ENCODE measurements around the gene SLMAP.

SLMAP gene

DNA sequence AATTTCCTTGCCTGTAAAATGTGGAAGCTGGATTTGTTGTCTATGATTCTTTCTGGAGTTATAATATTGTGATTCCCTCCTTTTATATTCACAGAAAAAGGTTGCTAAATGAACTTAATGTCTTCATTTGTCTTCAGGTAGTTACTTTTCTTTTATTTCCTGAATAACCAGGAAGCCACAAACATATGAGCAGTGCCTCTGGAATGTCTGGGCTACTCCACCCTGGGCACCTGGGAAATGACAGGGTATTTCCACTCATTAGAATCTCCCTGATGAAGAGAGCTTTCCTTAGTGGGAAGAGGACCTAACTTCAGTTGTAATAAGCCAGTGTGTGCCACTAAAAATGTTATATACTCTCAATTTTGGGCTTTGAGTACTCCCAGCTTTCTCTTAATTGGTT, 3.8 kb upstream of the SLMAP start:
- H3K27ac ChIP-seq (ENCODE audit: low read depth, low read length) = no peak overlapping the region; the same call in 1 of the 2 replicates
- H3K9ac ChIP-seq (ENCODE audit: low read depth, low read length) = 0 out of 2 replicates have a peak overlapping the region, but pooled peaks have one; percentile 9
- H3K4me1 ChIP-seq (ENCODE audit: insufficient read depth, low read length) = peaks cover 5% of the 10 kb centered on the region; the same call in 1 of the 2 replicates
- no peaks in the 10 kb centered on the region for H3K27me3 ChIP-seq (ENCODE audit: insufficient read depth, low read length)
- H3K9me3 ChIP-seq (ENCODE audit: insufficient read depth, low read depth, low read length) = no peaks in the 10 kb centered on the region
- H3K36me3 ChIP-seq (ENCODE audit: insufficient read depth, low read length) = no peaks in the 10 kb centered on the region
- H3K4me3 ChIP-seq (ENCODE audit: low read length) = no peak overlapping the region

DNA sequence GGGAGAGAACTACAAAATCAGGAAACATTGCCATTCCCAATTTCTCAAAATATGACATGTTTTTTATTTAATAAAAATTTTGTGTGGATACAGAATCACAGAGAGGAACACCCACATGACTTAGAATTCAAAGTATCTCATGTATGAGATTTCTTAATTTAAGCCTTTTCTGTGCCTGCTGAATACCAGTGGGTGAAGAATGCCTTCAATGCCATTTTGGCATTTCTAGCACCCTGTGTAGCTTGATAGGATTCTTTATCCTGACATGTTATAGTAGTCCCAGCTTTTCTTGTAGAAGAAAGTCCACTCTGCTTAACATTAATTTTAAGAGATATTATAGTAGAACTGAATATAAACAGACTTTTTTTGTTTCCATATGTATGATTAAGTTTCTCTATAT, 3.1 kb upstream of the SLMAP start:
- no peak overlapping the region for H3K4me3 ChIP-seq (ENCODE audit: low read length)
- H3K4me1 ChIP-seq (ENCODE audit: insufficient read depth, low read length) = peaks cover 5% of the 10 kb centered on the region; the same call in 1 of the 2 replicates
- H3K27me3 ChIP-seq (ENCODE audit: insufficient read depth, low read length) = no peaks in the 10 kb centered on the region
- H3K27ac ChIP-seq (ENCODE audit: low read depth, low read length) = no peak overlapping the region
- H3K36me3 ChIP-seq (ENCODE audit: insufficient read depth, low read length) = no peaks in the 10 kb centered on the region
- no peak overlapping the region for H3K9ac ChIP-seq (ENCODE audit: low read depth, low read length)
- no peaks in the 10 kb centered on the region for H3K9me3 ChIP-seq (ENCODE audit: insufficient read depth, low read depth, low read length)

DNA sequence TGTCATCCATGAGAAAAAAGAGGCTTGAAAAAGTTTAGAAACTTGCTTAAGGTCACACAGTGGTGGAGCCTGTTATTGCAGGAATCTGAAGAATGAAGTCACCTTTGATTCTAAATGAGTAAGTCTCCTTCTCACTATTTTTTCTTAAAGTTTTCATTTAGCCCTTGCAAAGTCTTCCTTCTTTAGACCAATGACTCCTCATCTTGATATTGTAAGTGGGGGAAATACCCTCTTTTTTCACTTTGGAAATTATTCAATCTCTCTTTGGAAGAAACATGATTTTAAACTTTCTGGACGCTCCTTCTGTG, 787 bp upstream of the SLMAP start:
- Histone ChIP-seq H3K27me3 (ENCODE audit: insufficient read depth, low read length) (no peaks in the 10 kb centered on the region), H3K36me3 (ENCODE audit: insufficient read depth, low read length) (peaks cover 13% of the 10 kb centered on the region), H3K9ac (ENCODE audit: low read depth, low read length) (peak overlapping the region; percentile 90), H3K27ac (ENCODE audit: low read depth, low read length) (peak overlapping the region; percentile 78), H3K4me1 (ENCODE audit: insufficient read depth, low read length) (peaks cover 16% of the 10 kb centered on the region), H3K4me3 (ENCODE audit: low read length) (peak overlapping the region; percentile 76), H3K9me3 (ENCODE audit: insufficient read depth, low read depth, low read length) (no peaks in the 10 kb centered on the region)
- 21% methylated on average over 1 of the region's 1 CpG for WGBS

DNA sequence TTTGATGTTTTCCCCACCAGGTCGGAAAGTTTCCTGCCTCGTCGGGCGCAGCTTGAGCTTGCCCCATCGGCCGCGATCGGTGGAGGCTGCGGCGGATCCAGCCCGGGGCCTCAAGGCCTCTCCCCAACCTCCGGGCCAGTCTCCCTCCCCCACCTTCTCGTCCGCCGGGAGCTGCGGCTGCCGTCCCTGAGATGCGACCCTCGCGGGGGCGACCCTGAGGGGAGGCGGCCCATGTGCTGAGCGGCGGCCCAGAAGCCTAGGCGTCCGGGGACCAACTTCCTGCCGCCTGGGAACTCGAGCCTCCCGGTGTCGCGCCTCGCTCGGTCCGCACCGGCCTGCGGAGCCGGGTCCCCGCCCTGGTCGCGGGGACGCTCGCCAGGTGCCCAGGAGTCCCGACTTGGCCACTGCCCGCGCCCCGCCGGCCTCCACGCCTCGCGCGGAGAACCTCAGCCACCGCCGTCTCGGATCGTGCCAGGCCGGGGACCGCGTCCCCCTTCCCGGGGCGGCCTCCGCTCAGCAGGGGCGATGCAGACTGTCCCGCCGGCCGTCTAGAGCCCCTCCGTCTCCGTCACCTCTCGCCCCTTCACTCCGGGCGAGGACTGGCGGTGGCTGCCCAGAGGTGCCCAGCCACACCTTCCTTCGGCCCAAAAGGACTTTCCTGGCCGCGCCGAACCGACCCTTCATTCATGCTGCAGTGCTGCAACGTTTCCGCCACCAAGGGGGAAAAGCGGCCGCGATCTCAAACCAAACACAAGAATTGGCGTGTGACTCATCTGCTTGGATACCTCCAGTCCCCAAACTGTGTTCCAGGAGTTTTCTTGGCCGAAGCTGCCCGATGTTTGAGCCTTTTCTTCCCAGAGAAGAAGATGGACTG, 656 bp downstream of the SLMAP start:
- no peaks in the 10 kb centered on the region for H3K9me3 ChIP-seq (ENCODE audit: insufficient read depth, low read depth, low read length)
- peak overlapping the region; percentile 90 for H3K9ac ChIP-seq (ENCODE audit: low read depth, low read length)
- H3K27ac ChIP-seq (ENCODE audit: low read depth, low read length) = peak overlapping the region; percentile 78
- H3K4me3 ChIP-seq (ENCODE audit: low read length) = peak overlapping the region; percentile 76
- WGBS = under 1% methylated on average over 84 of the region's 84 CpGs
- H3K27me3 ChIP-seq (ENCODE audit: insufficient read depth, low read length) = no peaks in the 10 kb centered on the region
- peaks cover 18% of the 10 kb centered on the region for H3K36me3 ChIP-seq (ENCODE audit: insufficient read depth, low read length)
- peaks cover 16% of the 10 kb centered on the region for H3K4me1 ChIP-seq (ENCODE audit: insufficient read depth, low read length)

DNA sequence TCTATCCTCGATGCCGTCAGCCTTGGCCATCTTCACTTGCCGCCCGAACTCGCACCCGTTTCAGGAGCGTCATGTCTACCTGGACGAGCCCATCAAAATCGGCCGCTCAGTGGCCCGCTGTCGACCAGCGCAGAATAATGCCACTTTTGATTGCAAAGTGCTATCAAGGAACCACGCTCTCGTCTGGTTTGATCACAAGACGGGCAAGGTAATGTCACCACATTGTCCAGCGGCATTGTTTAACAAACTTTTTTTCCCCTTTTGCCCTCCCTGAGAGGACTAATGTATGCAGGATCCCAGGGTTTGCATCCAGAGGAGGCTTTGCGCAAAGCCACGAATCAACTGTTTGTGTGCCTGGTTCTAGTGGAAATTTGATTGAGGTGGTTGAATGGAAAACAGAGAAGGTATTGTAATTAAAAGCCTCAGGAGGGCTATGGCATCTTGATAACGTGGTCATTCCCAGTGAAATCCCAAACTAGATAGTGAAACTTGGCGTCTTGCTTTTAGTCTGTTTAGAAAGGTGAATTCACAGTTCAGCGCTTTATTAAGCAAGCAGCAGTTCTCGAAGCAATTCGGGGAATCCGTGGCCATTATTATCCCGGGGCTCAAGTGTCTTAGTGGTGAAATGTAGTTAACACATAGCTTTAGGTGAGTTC, 1.7 kb downstream of the SLMAP start:
- Histone ChIP-seq H3K9ac (ENCODE audit: low read depth, low read length) (peak overlapping the region; percentile 90), H3K27ac (ENCODE audit: low read depth, low read length) (no peak overlapping the region), H3K36me3 (ENCODE audit: insufficient read depth, low read length) (peaks cover 18% of the 10 kb centered on the region), H3K4me1 (ENCODE audit: insufficient read depth, low read length) (peaks cover 11% of the 10 kb centered on the region), H3K4me3 (ENCODE audit: low read length) (peak overlapping the region; percentile 76), H3K27me3 (ENCODE audit: insufficient read depth, low read length) (no peaks in the 10 kb centered on the region), H3K9me3 (ENCODE audit: insufficient read depth, low read depth, low read length) (no peaks in the 10 kb centered on the region)
- 7% methylated on average over 26 of the region's 26 CpGs for WGBS

DNA sequence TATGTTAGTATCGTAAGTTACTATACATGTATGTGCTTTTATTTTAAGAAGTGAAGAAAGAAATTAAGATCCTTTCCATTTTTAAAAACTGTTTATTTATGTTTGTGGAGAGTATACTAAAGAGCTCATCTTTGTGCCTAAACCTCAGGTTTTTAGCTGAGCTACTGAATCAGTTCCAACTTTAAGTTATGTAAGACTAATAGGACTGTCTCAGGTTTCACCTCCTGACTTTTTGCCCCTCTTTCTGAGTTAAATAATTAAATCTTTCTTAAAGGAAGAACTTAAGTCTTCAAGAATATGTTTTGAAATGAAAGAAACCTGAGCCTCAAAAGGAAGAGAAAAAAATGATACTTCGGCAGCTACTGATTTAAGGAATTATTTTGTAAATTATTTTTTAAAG, 2.6 kb downstream of the SLMAP start:
- Histone ChIP-seq H3K27ac (ENCODE audit: low read depth, low read length) (no peak overlapping the region), H3K27me3 (ENCODE audit: insufficient read depth, low read length) (no peaks in the 10 kb centered on the region), H3K4me1 (ENCODE audit: insufficient read depth, low read length) (peaks cover 11% of the 10 kb centered on the region), H3K9me3 (ENCODE audit: insufficient read depth, low read depth, low read length) (no peaks in the 10 kb centered on the region), H3K9ac (ENCODE audit: low read depth, low read length) (no peak overlapping the region), H3K36me3 (ENCODE audit: insufficient read depth, low read length) (peaks cover 18% of the 10 kb centered on the region), H3K4me3 (ENCODE audit: low read length) (peak overlapping the region; percentile 76)
- WGBS = 96% methylated on average over 2 of the region's 2 CpGs

DNA sequence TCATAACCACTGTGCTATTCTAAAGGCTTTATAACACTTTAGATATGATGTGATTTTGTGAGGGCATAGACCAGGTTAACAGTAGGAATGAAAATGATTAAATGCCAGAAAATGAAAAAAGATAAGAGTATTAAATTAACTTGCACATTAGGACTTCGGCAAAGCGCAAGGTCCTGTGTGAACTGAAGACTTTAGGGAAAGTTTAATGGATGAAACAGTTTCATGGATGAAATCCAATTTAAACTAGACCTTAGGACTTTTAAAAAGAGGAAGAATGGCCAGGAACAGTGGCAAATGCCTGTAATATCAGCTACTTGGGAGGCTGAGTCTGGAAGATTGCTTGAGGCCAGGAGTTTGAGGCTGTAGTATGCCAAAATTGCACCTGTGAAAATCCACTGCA, 8.7 kb downstream of the SLMAP start:
- no peaks in the 10 kb centered on the region for H3K27me3 ChIP-seq (ENCODE audit: insufficient read depth, low read length)
- H3K4me3 ChIP-seq (ENCODE audit: low read length) = no peak overlapping the region
- H3K4me1 ChIP-seq (ENCODE audit: insufficient read depth, low read length) = 0 out of 2 replicates have a peak, but pooled peaks cover under 1% of the 10 kb centered on the region
- 92% methylated on average over 2 of the region's 2 CpGs for WGBS
- no peaks in the 10 kb centered on the region for H3K9me3 ChIP-seq (ENCODE audit: insufficient read depth, low read depth, low read length)
- H3K27ac ChIP-seq (ENCODE audit: low read depth, low read length) = no peak overlapping the region
- H3K36me3 ChIP-seq (ENCODE audit: insufficient read depth, low read length) = peaks cover 19% of the 10 kb centered on the region
- no peak overlapping the region for H3K9ac ChIP-seq (ENCODE audit: low read depth, low read length)

DNA sequence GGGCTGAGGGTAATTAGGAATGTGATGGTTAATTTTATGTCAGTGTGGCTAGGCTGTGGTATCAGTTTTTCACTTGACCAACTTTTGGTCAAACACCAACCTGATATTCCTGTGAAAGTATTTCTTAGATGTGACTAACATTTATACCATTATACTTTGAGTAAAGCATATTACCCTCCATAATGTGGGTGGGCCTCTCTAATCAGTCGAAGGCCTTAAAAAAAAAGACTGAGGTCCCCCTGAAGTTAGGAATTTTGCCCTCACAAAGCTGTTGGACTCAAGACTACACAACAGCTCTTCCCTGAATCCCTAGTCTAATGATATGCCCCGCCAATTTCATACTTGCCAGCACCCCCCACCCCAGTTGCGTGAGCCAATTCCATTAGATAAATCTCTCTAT, 12.5 kb downstream of the SLMAP start:
- Histone ChIP-seq H3K4me3 (ENCODE audit: low read length) (no peak overlapping the region), H3K9ac (ENCODE audit: low read depth, low read length) (no peak overlapping the region), H3K4me1 (ENCODE audit: insufficient read depth, low read length) (peaks cover 11% of the 10 kb centered on the region), H3K36me3 (ENCODE audit: insufficient read depth, low read length) (peaks cover 8% of the 10 kb centered on the region), H3K9me3 (ENCODE audit: insufficient read depth, low read depth, low read length) (no peaks in the 10 kb centered on the region), H3K27me3 (ENCODE audit: insufficient read depth, low read length) (no peaks in the 10 kb centered on the region), H3K27ac (ENCODE audit: low read depth, low read length) (no peak overlapping the region)
- WGBS = 97% methylated on average over 3 of the region's 3 CpGs

DNA sequence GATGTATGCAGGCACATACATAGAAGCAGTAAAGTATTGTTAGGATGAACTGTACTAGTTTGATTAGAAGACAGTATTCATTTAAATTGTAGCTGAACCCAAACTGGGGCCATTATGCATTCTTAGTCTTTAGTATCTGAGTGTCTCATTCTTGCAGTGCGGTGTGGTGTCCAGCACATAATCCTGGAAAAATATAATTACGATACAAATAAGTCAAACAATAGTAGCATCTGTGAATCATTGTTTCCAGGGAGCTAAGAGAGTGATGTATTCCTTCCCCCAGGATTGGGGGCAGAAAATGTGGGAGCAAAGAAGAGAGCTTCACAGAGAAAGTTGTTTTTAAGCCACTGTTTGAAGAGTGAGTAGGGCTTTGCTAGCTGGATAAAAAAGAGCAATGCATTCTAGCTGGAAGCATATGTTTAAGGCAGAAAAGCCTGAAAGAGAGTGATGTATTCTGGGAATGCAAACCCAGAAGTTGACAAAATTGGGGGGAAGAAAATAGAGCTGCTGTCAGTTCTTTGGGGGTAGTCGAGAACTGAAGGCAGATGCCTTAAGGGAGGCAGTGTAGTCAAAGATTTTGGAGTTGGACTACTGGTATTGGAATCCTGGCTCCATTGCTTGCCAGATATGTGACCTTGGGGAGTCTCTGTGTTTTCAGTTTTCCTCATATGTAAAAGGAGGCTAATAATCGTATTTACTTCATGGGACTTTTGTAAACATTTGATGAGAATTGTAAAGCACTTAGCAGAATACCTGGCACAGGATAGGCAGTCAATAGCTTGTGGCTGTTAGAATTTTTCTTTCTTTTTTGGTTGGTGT, 14.1 kb downstream of the SLMAP start:
- H3K4me3 ChIP-seq (ENCODE audit: low read length) = no peak overlapping the region
- H3K9me3 ChIP-seq (ENCODE audit: insufficient read depth, low read depth, low read length) = no peaks in the 10 kb centered on the region
- 0 out of 2 replicates have a peak, but pooled peaks cover 4% of the 10 kb centered on the region for H3K36me3 ChIP-seq (ENCODE audit: insufficient read depth, low read length)
- no peaks in the 10 kb centered on the region for H3K27me3 ChIP-seq (ENCODE audit: insufficient read depth, low read length)
- 92% methylated on average over 4 of the region's 4 CpGs for WGBS
- H3K4me1 ChIP-seq (ENCODE audit: insufficient read depth, low read length) = peaks cover 11% of the 10 kb centered on the region
- H3K27ac ChIP-seq (ENCODE audit: low read depth, low read length) = no peak overlapping the region
- no peak overlapping the region for H3K9ac ChIP-seq (ENCODE audit: low read depth, low read length)

DNA sequence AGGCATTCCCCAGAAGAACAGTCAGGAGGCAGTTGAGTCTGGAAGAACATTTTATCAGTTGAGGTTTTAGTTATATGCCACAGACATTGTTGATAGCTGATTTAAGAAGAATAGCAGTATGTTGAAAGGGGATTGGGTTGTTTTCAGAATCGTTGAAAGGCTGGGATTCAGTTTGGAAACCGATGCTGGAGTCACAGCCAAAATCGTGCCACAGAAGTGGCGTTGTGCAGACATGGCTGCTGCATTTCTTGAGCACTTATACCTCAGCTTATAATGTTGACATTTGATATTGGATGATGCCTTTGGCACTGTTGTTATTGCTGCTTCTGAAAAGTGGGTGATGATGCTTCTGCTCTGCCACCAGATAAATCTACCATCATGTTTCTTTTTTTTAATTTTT, 16.1 kb downstream of the SLMAP start:
- no peaks in the 10 kb centered on the region for H3K9me3 ChIP-seq (ENCODE audit: insufficient read depth, low read depth, low read length)
- no peaks in the 10 kb centered on the region for H3K27me3 ChIP-seq (ENCODE audit: insufficient read depth, low read length)
- H3K4me1 ChIP-seq (ENCODE audit: insufficient read depth, low read length) = peaks cover 11% of the 10 kb centered on the region
- no peak overlapping the region for H3K27ac ChIP-seq (ENCODE audit: low read depth, low read length)
- H3K4me3 ChIP-seq (ENCODE audit: low read length) = no peak overlapping the region
- WGBS = 98% methylated on average over 4 of the region's 4 CpGs
- no peaks in the 10 kb centered on the region for H3K36me3 ChIP-seq (ENCODE audit: insufficient read depth, low read length)
- no peak overlapping the region for H3K9ac ChIP-seq (ENCODE audit: low read depth, low read length)

DNA sequence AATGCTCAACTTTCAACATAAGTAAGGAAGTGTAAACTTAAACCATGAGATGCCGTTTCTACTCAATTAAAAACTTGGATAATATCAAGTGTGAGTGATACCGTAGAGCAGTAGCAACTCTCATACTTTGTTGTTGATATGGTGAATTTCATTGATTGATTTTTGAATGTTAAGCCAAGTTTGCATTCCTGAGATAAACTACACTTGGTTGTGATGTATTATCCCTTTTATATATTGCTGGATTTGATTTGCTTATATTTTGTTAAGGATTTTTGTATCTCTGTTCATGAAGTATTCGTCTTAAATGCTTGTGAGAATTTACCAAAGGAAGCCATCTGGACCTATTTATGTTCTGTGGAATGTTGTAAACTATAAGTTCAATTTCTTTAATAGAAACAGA, 21.7 kb downstream of the SLMAP start:
- H3K4me3 ChIP-seq (ENCODE audit: low read length) = no peak overlapping the region
- H3K27me3 ChIP-seq (ENCODE audit: insufficient read depth, low read length) = no peaks in the 10 kb centered on the region
- H3K27ac ChIP-seq (ENCODE audit: low read depth, low read length) = no peak overlapping the region
- no peaks in the 10 kb centered on the region for H3K4me1 ChIP-seq (ENCODE audit: insufficient read depth, low read length)
- no peak overlapping the region for H3K9ac ChIP-seq (ENCODE audit: low read depth, low read length)
- WGBS = 89% methylated on average over 3 of the region's 3 CpGs
- H3K36me3 ChIP-seq (ENCODE audit: insufficient read depth, low read length) = no peaks in the 10 kb centered on the region
- no peaks in the 10 kb centered on the region for H3K9me3 ChIP-seq (ENCODE audit: insufficient read depth, low read depth, low read length)
